Brain microvascular endothelial cell (primary cell): ENCODE results near the gene MET.
"Not testable (repeated sequence)": the region's sequence is repeated elsewhere in the genome, so short reads cannot be mapped to it uniquely, and the experiment has no call there.

Experiments
- DNase-seq: peaks from one replicate; pipeline ENCODE4 v3.0.0-alpha.2; 2020
- H3K27ac ChIP-seq: fragments of 250-450 bp; sonication (Bioruptor Pico); 2 replicates; pipeline ENCODE4 v1.5.1; 2020; ENCODE audit warnings: mild to moderate bottlenecking, moderate library complexity
- H3K27me3 ChIP-seq: fragments of 250-450 bp; sonication (Bioruptor Pico); replicated peaks from 2 replicates; pipeline ENCODE4 v1.5.1; 2020; ENCODE audit warnings: mild to moderate bottlenecking
- H3K36me3 ChIP-seq: fragments of 250-450 bp; sonication (Bioruptor Pico); replicated peaks from 2 replicates; pipeline ENCODE4 v1.5.1; 2020; ENCODE audit warnings: mild to moderate bottlenecking
- H3K4me3 ChIP-seq: 2 replicates; pipeline ENCODE4 v1.5.1; 2011; ENCODE audit warnings: low read depth, mild to moderate bottlenecking, control low read depth, low read length, moderate library complexity
- in situ Hi-C: cut with HindIII; loops from 2 replicates; pipeline ENCODE4 v1.10.0; 2017; ENCODE audit warnings: low sequenced_read_pairs, low pct_ligation_motif_present
- TF ChIP-seq, protein P1 (sequence below): IDR thresholded peaks from 2 replicates; pipeline ENCODE4 v1.5.1; 2011; ENCODE audit warnings: low read depth, mild to moderate bottlenecking, moderate library complexity, low read length, control low read depth, inconsistent platforms; ENCODE audit errors: missing control alignments

MET gene

DNA sequence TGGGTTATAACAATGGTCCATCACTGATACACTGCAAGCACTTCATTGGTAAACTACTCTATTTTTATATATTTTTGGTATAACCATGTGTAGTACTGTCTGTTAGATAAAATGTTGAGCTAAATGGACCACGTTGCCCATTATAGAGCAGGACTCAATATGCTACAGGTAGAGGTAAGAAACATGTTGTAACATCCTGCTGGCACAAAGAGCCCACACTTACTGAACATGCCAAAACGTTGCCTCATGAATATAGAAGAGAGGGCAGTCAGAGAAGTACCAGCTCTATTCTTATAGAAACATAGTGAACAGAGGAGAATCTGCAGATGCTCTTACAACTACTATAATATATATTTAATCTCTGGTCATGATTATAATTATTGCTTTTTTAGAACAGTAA is 18.4 kb upstream of the MET start:
- H3K4me3 ChIP-seq, result no peak overlapping the region
- TF ChIP-seq, protein P1, sequence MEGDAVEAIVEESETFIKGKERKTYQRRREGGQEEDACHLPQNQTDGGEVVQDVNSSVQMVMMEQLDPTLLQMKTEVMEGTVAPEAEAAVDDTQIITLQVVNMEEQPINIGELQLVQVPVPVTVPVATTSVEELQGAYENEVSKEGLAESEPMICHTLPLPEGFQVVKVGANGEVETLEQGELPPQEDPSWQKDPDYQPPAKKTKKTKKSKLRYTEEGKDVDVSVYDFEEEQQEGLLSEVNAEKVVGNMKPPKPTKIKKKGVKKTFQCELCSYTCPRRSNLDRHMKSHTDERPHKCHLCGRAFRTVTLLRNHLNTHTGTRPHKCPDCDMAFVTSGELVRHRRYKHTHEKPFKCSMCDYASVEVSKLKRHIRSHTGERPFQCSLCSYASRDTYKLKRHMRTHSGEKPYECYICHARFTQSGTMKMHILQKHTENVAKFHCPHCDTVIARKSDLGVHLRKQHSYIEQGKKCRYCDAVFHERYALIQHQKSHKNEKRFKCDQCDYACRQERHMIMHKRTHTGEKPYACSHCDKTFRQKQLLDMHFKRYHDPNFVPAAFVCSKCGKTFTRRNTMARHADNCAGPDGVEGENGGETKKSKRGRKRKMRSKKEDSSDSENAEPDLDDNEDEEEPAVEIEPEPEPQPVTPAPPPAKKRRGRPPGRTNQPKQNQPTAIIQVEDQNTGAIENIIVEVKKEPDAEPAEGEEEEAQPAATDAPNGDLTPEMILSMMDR, result no peak
- DNase-seq, result no peak
- no peak overlapping the region for H3K27ac ChIP-seq
- no peaks in the 10 kb centered on the region for H3K36me3 ChIP-seq
- H3K27me3 ChIP-seq, result no peaks in the 10 kb centered on the region
- in situ Hi-C loops, result no loop called here

DNA sequence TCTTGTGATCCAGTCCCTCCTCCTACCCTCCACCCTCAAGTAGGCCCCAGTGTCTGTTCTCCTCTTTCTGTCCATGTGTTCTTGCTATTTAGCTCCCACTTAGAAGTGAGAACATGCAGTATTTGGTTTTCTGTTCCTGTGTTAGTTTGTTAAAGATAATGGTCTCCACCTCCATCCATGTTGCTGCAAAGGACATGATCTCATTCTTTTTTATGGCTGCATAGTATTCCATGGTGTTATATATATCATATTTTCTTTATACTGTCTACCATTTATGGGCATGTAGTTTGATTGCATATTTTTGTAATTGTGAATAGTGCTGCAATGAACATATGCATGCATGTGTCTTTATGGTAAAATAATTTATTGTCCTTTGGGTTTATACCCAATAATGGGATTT is 12.7 kb upstream of the MET start:
- H3K27ac ChIP-seq, in situ Hi-C loops, H3K36me3 ChIP-seq, DNase-seq, H3K4me3 ChIP-seq, H3K27me3 ChIP-seq: not testable (repeated sequence)

DNA sequence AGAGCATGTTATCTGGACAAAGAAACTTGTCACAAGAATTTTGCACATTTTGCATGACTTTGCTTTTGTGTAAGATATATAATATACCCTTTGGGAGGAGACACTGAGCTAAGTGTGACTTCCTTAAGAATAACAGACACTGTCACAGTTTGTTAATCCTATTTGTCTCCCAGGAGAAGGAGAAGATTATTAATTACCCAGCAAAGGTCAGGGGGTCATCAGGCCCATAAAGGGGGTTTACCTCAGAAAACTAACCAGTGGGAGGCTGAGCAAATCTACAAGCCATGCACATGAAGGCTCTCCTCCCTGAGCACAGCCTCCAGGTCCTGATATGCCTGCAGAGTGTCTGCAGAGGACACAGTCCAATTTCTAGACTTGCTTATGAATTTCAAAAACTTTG is 10.1 kb upstream of the MET start:
- Histone ChIP-seq H3K27ac (no peak overlapping the region), H3K27me3 (no peaks in the 10 kb centered on the region), H3K4me3 (no peak overlapping the region), H3K36me3 (no peaks in the 10 kb centered on the region)
- DNase-seq, result no peak
- TF ChIP-seq, protein P1, result no peak
- in situ Hi-C loops, result no loop called here

DNA sequence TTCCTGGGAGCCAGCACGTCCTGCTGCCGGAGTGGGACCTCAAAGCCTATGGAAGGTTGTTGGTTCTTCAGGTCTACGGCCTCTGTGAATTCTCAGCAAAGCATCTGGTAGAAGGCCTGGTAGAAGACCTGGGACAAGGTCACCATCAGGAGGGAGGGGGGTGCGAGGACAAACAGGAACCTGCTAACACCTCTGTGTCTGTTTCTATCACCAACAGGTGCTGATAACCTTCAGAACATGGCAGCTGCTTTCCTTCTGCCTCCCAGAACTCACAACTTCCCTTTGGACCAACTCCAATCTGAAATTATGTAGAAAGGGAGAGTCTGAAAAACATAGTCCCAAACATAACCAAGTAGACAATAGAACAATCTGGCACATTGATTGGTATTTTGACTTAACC is 8.3 kb upstream of the MET start:
- no peaks in the 10 kb centered on the region for H3K36me3 ChIP-seq
- H3K4me3 ChIP-seq, result no peak overlapping the region
- no peak for DNase-seq
- H3K27ac ChIP-seq, result no peak overlapping the region
- H3K27me3 ChIP-seq, result no peaks in the 10 kb centered on the region
- TF ChIP-seq, protein P1, result no peak
- in situ Hi-C loops, result no loop called here

DNA sequence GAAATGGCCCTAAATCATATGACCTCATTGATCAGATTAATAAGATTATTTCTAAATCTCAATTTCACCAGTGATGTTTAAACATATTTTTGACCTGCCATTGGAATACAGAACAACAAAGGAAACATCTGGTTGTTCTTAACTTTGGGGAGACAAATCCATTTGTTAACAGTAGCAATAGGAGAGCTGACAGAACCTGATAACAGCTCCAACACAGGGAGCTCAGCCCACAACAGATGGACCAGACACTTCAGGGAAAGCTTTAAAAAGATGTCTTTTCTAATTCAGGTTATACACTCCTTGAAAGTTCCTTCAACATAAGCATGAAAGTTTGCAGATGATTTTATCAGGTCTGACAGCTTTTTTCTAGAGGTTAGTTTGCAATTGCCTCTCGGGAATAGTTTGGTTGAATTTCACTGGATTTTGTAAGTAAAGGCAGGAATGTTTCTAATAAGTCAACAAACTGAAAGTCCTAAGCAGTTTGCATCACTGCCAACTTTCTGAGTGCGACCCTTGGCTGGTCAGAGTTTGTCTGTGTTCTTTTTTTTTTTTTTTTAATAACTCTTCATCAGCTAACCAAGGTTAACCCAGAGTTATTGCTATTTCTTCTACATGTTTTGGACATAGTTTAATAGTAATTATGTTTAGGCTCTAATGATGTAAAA is 6.5 kb upstream of the MET start:
- TF ChIP-seq, protein P1, result no peak
- Histone ChIP-seq H3K27me3 (no peaks in the 10 kb centered on the region), H3K36me3 (no peaks in the 10 kb centered on the region), H3K27ac (no peak overlapping the region), H3K4me3 (no peak overlapping the region)
- DNase-seq, result no peak
- in situ Hi-C loops, result no loop called here

DNA sequence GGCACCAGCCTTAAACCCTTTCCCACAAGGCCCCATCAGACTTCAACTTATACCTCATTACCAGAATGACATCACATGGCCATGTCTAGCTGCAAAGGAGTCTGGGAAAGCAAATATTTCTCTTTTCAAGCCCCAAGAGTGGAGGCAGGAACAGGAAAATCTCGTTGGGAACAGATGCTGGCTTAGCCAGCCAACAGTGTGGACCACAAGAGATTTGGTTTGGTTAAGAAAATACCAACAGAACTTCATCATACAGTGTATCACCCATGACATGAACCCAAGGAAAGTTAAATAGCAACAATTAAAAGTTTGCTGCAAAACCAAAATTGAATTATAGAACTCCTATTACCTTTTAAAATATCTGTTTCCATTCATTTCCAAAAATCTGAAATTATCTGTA is 2.2 kb upstream of the MET start:
- TF ChIP-seq, protein P1, result no peak

More for the DNA sequence above, 2.2 kb upstream of the MET start:
- Histone ChIP-seq H3K27me3 (no peaks in the 10 kb centered on the region), H3K27ac (no peak overlapping the region), H3K36me3 (no peaks in the 10 kb centered on the region), H3K4me3 (no peak overlapping the region)
- no peak for DNase-seq
- in situ Hi-C loops, result no loop called here
